Measurements from ENCODE around the gene LRRC31.

- TF ChIP-seq CTCF (IDR thresholded peaks at IDR 0.05), result no peak
- TF ChIP-seq POLR2A (IDR thresholded peaks at IDR 0.05; ENCODE audit: low read depth), result no peak
- TF ChIP-seq EP300 (IDR thresholded peaks at IDR 0.05), result no peak
Measured at GRCh38 chr3:169792359-169792758, 77.4 kb downstream of the LRRC31 start.

Measured in esophagus muscularis mucosa (tissue), 4 donors.